Stimulated activated naive CD8-positive, alpha-beta T cell treated with anti-CD3 and anti-CD28 coated beads, Interleukin-15, Interleukin-2, amounts not matched to agents 100 ng/mL and 50 ng/mL, for 24 hours (primary cell): ENCODE results near the gene TPO.
"Not testable (repeated sequence)": the region's sequence is repeated elsewhere in the genome, so short reads cannot be mapped to it uniquely, and the experiment has no call there.

ENCODE experiments used
- H3K27ac Mint-ChIP-seq: one replicate; pipeline ENCODE4 v1.8.0; 2021; ENCODE audit warnings: mild to moderate bottlenecking, mixed read lengths
- H3K27me3 Mint-ChIP-seq: one replicate; pipeline ENCODE4 v1.8.0; 2021; ENCODE audit warnings: mixed read lengths
- H3K36me3 Mint-ChIP-seq: one replicate; pipeline ENCODE4 v1.8.0; 2021; ENCODE audit warnings: low read depth, mixed read lengths
- H3K4me1 Mint-ChIP-seq: one replicate; pipeline ENCODE4 v1.8.0; 2021; ENCODE audit warnings: low read depth, mixed read lengths
- H3K4me3 Mint-ChIP-seq: one replicate; pipeline ENCODE4 v1.8.0; 2021; ENCODE audit warnings: mild to moderate bottlenecking, mixed read lengths
- H3K9me3 Mint-ChIP-seq: one replicate; pipeline ENCODE4 v1.8.0; 2021; ENCODE audit warnings: mixed read lengths

Gene TPO

DNA sequence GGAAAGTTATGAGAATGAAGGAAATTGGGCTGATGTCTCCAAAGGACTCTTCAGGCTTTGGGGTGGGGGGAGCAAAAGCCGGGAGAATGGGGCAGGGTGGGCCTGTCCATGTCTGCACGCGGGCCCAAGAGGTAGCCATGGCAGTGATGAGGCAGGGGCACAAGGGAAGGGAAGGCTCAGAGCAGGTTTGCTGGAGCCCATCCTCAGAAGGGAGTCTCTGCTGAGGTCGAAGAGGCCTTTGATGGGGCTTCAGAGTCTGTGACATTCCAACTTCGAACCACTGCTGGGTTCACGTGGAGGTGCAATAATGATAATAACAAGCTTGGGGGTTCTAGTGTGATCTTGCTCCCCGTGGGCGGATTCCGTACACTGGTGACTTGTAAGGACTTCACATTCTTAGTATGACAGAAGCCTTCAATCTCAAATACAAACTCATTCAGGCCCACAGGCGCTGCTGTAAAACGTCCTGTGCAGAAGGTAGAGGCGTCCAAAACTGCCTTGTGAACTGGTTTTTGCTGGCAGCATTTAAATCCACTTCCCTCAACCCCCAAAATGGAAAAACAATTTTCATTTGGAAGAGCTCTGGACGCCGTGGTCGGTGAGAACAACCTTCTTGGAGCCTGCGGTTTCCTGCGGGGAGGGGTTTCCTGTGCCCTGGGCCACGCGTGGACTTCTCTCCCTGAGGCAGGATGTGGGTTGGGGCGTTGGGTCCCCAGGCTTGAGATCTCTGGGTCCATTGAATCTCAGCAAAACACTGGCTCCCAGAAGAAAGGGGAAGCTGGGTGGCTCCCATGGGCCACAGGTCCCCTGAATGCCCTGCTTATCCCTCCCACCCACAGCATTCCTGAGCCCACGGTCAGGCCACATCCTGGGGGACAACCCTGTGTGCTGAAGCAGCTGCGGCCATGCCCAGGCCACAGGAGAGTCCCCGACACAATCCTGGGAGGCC, 151.0 kb downstream of the TPO start:
- H3K27ac Mint-ChIP-seq: no peak overlapping the region
- H3K9me3 Mint-ChIP-seq: peaks cover 4% of the 10 kb centered on the region
- H3K4me1 Mint-ChIP-seq: peaks cover 18% of the 10 kb centered on the region
- no peaks in the 10 kb centered on the region for H3K36me3 Mint-ChIP-seq
- no peak overlapping the region for H3K4me3 Mint-ChIP-seq
- no peaks in the 10 kb centered on the region for H3K27me3 Mint-ChIP-seq

DNA sequence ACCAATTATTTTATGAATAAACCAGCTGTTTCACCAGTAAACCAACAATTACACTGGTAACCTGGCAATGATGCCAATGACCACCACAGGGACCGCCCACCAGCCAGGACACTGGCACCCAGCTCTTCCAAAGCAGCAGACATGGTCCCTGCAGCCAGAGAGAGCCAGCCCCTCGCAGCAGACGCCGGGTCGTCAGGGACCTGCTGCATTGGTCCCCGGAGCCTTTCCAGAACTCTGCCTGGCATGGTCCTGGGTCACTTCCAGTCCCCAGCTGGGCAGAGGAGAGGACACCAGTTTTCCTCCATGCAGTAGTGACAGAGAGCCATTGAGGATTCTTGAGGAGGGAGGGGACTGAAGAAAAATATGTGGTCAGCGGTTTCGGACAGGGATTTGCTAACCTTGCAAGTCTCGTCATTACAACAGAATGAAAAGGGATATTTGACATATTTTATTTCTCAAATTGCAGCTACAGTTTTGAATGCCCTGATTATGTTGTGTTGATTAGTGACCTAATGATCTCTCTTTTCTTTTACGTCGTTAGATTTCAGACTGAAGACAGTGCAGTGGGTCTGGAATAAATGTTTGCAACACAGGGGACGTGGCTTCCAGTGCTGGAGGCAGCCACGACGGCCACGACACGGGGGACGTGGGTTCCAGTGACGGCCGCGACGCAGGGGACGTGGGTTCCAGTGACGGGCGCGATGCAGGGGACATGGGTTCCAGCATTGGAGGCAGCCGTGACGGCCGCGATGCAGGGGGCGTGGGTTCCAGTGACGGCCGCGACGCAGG, 154.5 kb downstream of the TPO start:
- Mint-ChIP-seq H3K36me3 (no peaks in the 10 kb centered on the region), H3K27me3 (no peaks in the 10 kb centered on the region), H3K4me3 (no peak overlapping the region), H3K4me1 (peaks cover 16% of the 10 kb centered on the region), H3K27ac (no peak overlapping the region), H3K9me3 (peaks cover 4% of the 10 kb centered on the region)

DNA sequence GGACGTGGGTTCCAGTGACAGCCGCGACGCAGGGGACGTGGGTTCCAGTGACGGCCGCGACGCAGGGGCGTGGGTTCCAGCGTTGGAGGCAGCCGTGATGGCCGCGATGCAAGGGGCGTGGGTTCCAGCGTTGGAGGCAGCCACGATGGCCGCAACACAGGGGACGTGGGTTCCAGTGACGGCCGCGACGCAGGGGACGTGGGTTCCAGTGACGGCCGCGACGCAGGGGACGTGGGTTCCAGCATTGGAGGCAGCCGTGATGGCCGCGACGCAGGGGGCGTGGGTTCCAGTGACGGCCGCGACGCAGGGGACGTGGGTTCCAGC, 155.0 kb downstream of the TPO start:
- not testable (repeated sequence) for H3K27me3 Mint-ChIP-seq, H3K36me3 Mint-ChIP-seq, H3K27ac Mint-ChIP-seq, H3K4me3 Mint-ChIP-seq, H3K9me3 Mint-ChIP-seq
- H3K4me1 Mint-ChIP-seq: peaks cover 14% of the 10 kb centered on the region

DNA sequence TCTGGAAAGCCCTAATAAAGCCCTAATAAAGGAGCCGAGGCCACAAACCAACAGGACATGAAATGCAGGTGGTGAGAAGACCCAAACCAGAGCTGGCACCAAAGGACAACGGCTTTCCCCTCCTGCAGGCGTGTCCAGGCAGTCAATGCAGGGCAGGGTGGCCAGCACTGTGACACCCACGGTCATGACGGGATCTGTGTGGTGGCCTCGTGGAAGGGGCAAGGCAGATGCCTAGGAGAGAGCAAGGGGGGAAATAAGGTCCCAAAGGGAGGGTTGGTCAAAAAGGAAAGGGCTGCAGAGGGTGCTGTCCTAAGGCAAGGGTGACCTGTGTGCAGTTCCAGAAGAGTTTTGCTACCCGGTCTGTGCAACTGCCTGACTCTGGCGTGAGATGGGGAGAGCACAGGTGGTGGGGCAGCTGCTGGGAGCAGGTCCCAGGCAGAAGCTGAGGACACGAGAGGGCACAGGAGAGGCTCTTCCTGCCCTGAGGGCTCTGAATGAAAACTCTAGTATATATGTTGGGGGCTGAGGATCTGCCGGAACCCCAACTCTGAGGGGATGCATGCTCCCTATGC, 156.7 kb downstream of the TPO start:
- Mint-ChIP-seq H3K36me3 (no peaks in the 10 kb centered on the region), H3K27me3 (peaks cover 5% of the 10 kb centered on the region), H3K4me1 (no peaks in the 10 kb centered on the region), H3K4me3 (no peak overlapping the region), H3K9me3 (peaks cover 4% of the 10 kb centered on the region), H3K27ac (no peak overlapping the region)

DNA sequence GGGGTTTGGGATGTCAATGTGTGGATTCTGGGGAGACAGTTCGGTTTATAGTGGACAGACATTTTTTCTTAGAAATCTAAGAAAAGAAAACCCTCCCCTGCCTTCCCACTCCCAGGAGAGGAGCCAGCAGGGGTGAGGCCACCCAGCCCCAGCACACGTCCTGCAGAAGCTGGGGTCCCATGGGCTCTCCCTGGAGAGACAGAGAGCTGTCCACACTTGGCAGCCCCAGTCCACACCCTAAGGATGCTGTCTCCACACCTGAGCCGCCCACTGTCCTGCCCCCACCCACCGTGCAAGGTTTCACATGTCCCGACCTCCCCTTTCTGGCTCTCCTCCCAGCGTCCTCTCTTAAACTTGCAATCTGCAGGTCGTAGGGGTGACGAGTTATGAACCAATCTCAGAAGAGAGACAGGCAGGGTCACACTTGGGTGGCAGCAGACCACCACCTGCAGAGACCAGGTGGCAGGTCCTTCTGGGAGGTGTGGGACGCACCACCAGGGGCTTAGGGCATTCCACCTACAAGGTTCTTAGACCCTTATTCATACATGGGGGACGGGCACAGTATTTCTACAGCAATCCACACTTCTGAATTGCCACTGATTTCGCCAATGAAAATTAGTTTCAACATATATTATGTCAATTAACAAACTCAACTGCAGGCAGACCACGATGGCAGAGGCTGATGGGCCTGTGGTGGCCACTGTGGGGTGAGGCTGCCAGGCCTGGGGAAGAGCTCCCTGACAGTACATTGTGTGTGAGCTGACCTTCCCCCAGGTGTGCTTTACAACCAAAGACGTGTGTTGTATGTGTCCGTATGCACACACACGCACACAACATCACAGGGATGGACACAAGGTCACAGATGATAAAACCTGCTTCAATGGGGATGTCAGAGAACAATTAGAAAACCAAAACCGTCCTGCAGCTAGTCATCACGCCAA, 158.5 kb downstream of the TPO start:
- peaks cover 10% of the 10 kb centered on the region for H3K27me3 Mint-ChIP-seq
- no peaks in the 10 kb centered on the region for H3K36me3 Mint-ChIP-seq
- H3K9me3 Mint-ChIP-seq: peaks cover 4% of the 10 kb centered on the region
- no peak overlapping the region for H3K27ac Mint-ChIP-seq
- no peaks in the 10 kb centered on the region for H3K4me1 Mint-ChIP-seq
- no peak overlapping the region for H3K4me3 Mint-ChIP-seq

DNA sequence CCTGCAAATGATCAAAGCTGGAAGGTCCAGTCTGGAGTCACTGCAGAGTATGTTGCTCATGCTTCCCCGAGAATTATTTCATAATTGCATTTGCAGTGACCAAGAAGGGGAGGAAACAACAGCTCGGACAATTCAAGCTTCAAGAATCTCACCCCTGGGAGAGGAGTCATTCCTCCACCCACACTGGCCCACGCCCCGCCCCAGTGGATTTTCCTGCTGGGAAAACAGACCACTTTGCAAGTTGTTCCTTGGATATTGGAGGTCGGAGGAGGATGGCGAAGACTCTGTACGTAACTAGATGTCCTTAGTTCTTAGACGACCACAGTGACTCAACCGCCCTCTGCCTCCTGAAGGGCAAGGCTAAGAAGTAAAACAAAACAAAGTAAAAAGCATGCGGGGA, 159.4 kb downstream of the TPO start:
- Mint-ChIP-seq H3K4me1 (no peaks in the 10 kb centered on the region), H3K4me3 (no peak overlapping the region), H3K27me3 (peaks cover 10% of the 10 kb centered on the region), H3K27ac (no peak overlapping the region), H3K9me3 (peaks cover 4% of the 10 kb centered on the region), H3K36me3 (no peaks in the 10 kb centered on the region)

DNA sequence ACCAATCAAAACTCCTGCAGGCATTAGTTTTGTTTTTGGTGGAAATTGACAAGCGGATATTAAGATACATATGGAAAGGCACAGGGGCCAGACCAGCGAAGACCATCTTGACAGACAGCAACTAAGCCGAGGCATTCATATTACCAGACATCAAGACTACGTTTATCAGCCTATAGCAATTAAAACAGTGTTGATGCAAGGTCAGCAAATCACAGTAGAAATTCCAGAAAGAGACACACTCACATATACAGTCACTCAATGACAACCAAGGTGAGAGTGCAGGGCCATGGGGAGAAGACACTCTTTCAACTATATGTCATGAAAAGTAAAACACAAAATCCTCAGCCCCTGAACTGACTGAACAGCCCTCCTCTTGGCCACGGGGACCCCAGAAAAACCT, 164.6 kb downstream of the TPO start:
- no peaks in the 10 kb centered on the region for H3K36me3 Mint-ChIP-seq
- no peak overlapping the region for H3K4me3 Mint-ChIP-seq
- no peaks in the 10 kb centered on the region for H3K4me1 Mint-ChIP-seq
- H3K27ac Mint-ChIP-seq: no peak overlapping the region
- H3K27me3 Mint-ChIP-seq: peaks cover 20% of the 10 kb centered on the region
- no peaks in the 10 kb centered on the region for H3K9me3 Mint-ChIP-seq

DNA sequence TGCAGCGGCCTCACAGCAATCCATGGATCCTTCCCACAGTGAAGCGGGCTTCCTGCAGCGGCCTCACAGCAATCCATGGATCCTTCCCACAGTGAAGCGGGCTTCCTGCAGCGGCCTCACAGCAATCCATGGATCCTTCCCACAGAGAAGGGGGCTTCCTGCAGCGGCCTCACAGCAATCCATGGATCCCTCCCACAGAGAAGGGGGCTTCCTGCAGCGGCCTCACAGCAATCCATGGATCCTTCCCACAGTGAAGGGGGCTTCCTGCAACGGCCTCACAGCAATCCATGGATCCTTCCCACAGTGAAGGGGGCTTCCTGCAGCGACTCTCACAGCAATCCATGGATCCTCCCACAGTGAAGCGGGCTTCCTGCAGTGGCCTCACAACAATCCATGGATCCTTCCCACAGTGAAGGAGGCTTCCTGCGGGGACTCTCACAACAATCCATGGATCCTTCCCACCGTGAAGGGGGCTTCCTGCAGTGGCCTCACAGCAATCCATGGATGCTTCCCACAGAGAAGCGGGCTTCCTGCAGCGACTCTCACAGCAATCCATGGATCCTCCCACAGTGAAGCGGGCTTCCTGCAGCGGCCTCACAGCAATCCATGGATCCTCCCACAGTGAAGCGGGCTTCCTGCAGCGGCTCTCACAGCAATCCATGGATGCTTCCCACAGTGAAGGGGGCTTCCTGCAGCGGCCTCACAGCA, 168.1 kb downstream of the TPO start:
- not testable (repeated sequence) for H3K36me3 Mint-ChIP-seq, H3K9me3 Mint-ChIP-seq, H3K27ac Mint-ChIP-seq, H3K4me1 Mint-ChIP-seq, H3K4me3 Mint-ChIP-seq
- H3K27me3 Mint-ChIP-seq: peaks cover 15% of the 10 kb centered on the region

DNA sequence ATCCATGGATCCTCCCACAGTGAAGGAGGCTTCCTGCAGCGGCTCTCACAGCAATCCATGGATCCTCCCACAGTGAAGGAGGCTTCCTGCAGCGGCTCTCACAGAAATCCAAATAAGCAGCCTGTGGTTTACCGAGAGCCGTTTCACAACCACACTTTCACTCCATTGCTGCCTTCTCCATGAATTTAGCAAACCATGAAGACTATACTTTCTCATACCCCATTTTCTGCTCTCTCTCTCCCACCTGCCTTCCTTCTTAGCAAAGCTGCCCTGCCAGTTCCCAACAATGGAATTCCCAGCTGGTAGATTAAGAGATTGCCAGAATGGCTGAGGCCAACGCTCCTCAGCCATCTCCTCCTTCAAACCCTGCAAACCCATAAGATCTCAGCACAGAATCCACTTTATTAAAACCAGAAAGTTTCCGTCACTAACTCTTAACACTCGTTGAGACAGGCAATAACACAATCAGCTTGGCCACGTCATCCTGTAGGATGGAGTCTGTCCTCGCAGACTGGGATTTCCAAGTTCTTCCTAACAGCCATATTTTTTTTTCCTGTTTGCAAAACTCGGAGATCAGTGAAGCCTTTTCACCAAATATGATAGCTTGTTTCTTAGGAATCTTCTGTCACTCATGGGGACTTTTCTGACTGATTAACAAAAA, 168.8 kb downstream of the TPO start:
- H3K4me1 Mint-ChIP-seq: no peaks in the 10 kb centered on the region
- H3K27ac Mint-ChIP-seq: no peak overlapping the region
- H3K36me3 Mint-ChIP-seq: no peaks in the 10 kb centered on the region
- H3K9me3 Mint-ChIP-seq: no peaks in the 10 kb centered on the region
- peaks cover 13% of the 10 kb centered on the region for H3K27me3 Mint-ChIP-seq
- H3K4me3 Mint-ChIP-seq: no peak overlapping the region

DNA sequence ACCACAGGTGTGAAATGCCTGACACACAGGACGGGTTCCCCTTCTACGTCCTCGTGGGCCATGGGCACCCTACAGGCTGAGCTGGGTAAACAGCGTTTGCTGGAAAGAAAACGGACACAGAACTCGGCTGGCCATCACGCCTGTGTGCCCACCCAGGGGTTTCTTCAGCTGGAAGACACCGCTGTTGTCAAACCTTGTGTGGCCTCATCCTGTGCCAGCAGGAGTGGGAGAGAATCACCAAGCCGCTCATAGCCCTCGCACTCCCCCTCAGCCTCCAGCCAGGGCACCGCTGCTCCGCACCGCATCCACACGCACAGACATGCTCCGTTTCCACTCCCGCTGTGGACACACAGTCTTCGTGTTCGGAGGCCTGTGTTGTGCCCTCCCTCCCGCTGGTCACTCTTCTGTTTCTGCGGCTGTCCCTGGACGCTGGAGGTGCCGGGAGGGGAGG, 169.7 kb downstream of the TPO start:
- Mint-ChIP-seq H3K27me3 (peaks cover 13% of the 10 kb centered on the region), H3K27ac (no peak overlapping the region), H3K4me3 (no peak overlapping the region), H3K4me1 (no peaks in the 10 kb centered on the region), H3K9me3 (no peaks in the 10 kb centered on the region), H3K36me3 (no peaks in the 10 kb centered on the region)

DNA sequence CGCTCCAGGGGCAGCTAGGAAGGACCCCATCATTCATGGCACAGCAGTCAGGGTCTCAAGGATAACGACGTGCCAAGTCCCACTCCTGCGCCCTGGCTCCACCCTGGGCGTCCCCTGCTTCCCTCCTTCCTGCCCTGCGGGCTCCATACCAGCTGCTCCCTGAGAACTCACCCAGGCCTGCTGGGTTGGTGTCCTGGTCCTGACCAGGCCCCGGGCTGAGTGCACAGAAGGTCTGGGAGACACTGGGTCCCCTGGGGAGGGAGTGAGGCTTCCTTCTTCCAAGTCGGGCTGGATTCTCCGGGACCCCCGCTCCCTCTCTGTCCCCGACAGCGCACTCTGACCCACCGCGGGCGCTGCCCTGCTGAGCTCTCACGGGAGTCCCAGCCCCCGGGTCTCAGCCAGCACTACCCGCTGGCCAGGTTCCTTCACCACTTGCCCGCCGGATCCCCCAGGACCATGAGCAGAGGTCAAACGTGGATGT, 170.8 kb downstream of the TPO start:
- Mint-ChIP-seq H3K36me3 (no peaks in the 10 kb centered on the region), H3K9me3 (no peaks in the 10 kb centered on the region), H3K4me3 (no peak overlapping the region), H3K4me1 (no peaks in the 10 kb centered on the region), H3K27ac (no peak overlapping the region), H3K27me3 (peaks cover 13% of the 10 kb centered on the region)

- H3K27me3 Mint-ChIP-seq: peaks cover 17% of the 10 kb centered on the region
- no peak overlapping the region for H3K4me3 Mint-ChIP-seq
- H3K27ac Mint-ChIP-seq: no peak overlapping the region
- H3K4me1 Mint-ChIP-seq: no peaks in the 10 kb centered on the region
- no peaks in the 10 kb centered on the region for H3K9me3 Mint-ChIP-seq
- no peaks in the 10 kb centered on the region for H3K36me3 Mint-ChIP-seq
Measured at GRCh38 chr2:1584691-1585485, 171.6 kb downstream of the TPO start.

DNA sequence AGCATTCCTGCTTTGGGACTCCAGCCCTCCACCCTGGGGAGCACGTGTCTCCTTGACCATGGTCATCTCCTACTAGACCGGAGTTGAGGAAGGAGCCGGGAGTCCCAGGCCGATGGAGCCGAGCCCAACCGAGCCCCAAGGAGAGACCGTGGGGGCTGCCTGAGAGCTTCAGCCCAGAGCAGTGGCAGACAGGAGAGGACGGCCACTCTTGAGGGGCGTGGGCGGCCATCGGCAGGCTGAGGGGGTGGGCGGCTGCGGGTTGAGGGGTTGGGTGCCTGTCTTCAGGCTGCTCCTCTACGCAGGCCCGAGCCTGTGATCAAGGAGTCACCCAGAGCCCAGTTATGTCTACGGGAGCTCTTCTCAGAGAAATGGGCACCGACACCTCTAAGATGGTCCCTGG, 172.4 kb downstream of the TPO start:
- Mint-ChIP-seq H3K27me3 (peaks cover 22% of the 10 kb centered on the region), H3K4me3 (no peak overlapping the region), H3K27ac (no peak overlapping the region), H3K9me3 (no peaks in the 10 kb centered on the region), H3K4me1 (no peaks in the 10 kb centered on the region), H3K36me3 (no peaks in the 10 kb centered on the region)
